Right forelimb (tissue), 1 donor: Measurements from ENCODE around the gene FAM20C.

Experiments
- DNase-seq: peaks from one replicate; pipeline ENCODE4 v3.0.0-alpha.2; 2018

Gene FAM20C

GRCh38 chr7:211033-211714 is 18.8 kb downstream of the FAM20C start:
- no peak for DNase-seq

DNA sequence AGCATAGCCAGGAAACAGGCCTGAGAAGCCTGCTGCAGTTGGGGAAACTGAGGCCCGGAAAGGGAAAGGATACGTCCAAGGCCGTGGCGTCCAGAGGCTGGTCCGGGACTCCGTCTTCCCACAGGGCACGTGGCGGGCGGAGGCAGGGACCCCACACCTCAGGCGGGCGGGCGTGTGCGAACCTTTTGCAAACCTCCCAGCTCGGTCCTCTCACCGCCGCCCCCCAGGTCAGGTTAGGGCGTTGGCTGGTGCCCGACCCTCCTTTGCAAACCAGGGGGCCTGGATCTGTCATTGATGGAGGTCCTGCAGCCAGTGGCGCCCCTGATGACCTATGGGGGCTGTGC is 19.3 kb downstream of the FAM20C start:
- DNase-seq: no peak

DNA sequence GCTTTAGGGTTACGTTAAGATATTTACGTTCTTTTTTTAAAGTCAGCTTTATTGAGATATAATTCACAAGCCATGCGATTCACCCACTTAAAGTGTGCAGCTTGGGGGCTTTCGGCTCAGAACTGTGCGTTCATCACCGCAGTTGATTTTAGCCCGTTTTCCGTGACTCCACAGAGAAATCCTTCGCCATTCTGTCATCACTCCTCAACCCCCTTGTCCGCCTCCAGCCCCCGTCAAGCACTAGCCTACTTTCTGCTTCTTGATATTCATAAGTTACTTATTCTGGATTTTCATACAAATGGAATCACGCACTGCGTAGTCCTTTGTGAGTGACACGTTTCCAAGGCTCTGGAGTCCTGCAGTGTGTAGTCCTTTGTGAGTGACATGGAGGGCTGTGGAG is 20.4 kb downstream of the FAM20C start:
- DNase-seq: no peak

DNA sequence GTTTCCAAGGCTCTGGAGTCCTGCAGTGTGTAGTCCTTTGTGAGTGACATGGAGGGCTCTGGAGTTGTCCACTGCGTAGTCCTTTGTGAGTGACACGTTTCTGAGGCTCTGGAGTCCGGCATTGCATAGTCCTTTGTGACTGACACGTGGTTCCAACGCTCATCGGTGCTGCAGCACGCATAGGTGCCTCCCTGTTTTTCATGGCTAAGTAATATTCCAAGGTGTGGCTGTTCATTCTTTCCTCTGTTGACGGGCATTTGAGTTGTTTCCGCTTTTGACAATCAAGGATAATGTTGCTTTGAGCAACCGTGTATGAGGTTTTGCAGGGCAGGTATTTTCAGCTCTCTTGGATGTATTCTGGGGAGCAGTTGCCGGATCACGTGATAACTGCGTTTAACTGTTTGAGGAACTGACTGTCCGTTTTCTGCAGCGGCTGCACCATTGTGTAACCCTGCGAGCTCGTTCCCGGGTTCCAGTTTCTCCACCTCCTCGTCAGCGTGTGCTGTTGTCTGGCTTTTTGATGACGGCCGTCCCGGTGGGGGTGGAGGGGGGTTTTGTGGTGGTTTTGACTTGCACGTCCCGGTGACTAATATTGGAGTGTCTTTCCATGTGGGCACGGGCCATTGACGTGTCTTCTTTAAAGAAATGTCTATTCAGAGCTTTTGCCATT is 21.1 kb downstream of the FAM20C start:
- no peak for DNase-seq

GRCh38 chr7:214410-215212 is 22.2 kb downstream of the FAM20C start:
- no peak for DNase-seq

DNA sequence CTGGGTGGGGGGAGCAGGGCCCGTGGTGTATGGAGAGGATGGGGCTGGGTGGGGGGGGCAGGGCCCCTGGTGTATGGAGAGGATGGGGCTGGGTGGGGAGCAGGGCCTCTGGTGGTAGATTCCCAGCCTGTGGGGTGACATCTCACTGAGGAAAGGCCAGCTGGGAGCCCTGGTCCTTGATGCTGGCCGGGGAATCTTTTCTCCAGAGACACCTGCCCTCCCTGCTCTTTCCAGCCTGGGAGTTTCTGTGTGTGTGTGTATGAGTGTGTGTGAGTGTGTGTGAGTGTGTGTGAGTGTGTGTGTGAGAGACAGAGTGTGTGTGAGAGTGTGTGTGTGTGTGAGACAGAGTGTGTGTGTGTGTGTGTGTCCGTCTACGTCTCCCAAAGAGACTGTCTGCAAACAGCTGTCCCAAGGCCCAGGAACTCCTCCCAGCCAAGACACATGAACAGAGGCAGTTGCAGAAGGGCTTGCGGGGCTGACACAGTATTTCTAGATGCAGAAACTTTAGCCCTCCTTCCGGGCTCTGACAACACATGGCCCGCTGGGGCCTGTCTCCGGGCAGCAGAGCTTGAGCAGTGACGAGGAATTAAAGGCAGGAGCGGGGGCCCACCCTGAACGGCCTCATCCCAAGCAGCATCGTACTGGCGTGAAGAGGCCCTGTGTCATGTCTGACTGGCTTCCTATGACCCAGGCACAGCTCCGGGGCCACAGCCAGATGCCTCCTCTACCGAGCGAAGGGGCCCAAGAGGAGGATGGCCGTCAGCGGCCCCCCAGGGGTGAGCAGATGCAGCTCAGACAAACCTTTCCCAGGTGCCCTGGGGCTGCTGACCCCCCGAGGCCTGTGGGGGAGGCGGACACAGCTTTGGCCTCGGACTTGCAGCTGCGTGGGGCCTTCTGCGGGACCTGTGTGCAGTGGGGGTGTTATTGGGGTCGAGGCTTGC is 24.3 kb downstream of the FAM20C start:
- DNase-seq: peak; percentile 76

DNA sequence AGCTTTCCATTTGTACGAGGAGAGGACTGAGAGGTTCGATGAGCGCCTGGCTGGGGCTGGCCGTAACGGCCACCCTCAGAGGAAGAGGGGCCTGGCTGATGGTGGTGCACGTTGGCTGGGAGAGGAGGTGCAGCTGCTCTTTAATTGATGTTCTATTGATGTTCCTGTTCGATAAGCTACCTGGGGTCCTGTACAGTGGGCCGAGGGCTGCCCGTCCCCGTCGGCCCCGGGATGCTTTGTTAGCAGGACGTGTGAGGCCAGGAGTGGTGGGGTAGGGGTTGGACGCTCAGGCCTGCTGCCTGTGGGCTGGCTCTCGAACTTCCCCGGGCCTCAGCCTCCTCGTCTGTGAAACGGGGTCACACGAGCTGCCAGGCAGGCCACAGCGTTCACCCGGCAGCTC is 25.4 kb downstream of the FAM20C start:
- DNase-seq: no peak

GRCh38 chr7:218316-218715 is 25.9 kb downstream of the FAM20C start:
- DNase-seq: no peak

DNA sequence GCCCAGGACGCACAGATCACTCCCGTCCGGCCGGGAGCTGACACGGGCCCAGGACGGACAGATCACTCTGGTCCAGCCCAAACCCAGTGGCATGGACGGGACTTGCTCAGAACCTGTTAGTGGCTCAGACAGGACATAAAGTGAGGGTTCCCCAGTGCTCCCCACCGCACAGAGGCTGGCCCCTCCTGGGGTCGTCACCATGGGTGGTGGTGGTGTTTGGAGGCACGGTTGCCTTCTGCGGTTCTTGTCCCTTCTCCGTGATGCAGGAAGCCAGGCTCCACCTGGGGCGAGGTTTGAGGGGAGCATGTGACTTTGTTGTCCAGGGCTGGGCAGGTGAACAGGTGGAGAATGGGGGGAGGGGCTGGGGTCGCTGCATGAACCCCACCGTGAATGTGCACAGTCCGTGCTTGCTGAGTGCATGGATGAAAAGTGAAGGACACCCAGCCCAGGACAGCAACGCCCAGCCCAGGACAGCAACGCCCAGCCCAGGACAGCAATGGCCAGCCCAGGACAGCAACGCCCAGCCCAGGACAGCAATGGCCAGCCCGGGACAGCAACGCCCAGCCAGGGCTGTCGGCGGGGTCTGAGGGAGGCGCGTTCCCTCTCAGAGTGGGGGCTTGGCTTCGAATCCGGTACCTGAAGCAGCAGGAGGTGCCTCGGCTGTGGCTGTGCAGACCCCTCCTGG is 26.7 kb downstream of the FAM20C start:
- DNase-seq: no peak

GRCh38 chr7:219581-220150 is 27.3 kb downstream of the FAM20C start:
- DNase-seq: no peak

DNA sequence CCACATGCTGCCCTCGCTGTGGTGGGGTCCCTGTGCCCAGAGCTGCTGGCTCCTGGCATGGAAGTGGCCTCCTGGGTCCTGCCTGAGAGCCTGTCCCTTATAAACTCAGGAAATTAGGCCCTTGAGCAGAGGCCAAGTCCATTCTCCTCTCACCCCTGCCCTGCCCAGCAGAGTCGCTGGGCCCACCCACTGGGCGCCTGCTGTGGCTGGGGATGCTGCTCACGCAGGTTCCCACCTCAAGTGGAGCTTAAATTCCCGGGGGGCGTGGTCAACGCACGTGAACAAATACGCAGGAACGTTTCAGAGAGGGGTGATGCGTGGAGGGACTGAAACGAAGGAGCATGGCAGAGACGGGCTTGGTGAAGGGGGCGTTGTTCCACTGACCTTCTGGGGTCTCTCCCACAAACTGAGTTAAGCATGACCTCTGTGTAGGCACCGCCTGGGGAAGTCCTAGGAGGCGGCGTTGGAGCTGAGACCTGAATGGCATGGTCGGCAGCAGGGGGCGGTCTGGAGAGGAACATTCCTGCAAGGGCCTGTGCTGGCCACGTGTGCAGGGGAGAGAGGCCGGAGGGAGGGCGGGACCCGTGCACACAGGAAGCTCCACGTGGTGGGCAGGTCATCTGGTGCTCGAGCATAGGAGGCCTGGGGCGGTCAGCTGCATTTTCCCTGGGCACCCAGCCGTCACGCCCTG is 27.9 kb downstream of the FAM20C start:
- no peak for DNase-seq

- DNase-seq: no peak
Observed at GRCh38 chr7:221978-222715, 29.8 kb downstream of the FAM20C start.

DNA sequence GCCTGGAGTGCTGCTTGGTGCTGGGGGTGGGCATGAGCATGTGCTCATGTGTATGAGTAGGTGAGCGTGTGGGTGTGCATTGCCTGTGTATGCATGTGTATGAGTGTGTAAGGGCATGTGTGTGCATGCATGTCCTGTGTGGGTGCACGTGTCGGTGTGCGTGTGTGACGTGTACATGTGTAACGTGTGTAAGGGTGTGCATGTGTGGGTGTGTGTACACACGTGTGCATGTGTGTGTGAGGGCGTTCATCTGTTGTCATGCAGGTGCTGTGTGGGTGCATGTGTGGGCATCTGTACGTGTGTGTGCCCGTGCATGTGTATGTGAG is 30.3 kb downstream of the FAM20C start:
- DNase-seq: no peak

DNA sequence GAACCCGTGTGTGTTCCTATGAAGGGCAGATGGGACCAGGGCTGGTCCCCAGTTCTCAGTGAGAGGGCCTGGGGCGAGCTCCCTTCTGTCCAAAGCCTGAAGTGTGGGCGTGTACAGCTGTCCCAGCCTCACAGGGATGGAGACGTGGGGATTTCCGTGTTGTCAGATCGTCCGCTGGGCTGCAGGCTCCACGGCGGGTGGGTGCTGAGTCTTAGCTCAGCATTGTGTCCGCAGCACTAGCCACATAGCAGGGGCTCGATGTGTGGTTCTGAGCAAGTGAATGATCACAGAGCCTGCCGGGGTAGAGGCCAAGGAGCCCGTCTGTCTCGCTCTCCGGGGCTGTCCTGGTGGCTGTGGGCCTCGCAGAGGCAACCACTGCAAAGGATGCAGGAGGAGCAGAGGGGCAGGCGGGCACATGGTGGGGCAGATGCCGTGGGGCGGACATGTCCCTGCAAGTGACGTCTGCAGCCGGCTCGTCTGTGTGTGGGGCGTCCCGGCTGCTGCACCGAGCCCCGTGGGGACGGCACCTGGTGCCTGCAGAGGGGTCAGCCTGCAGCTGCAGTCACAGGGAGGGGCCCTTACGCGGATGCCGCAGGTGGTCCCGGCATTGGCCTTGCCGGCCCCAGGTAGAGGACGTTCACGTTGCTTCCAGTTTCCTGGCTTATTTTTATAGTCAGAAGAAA is 30.9 kb downstream of the FAM20C start:
- DNase-seq: no peak

GRCh38 chr7:223861-224260 is 31.5 kb downstream of the FAM20C start:
- no peak for DNase-seq

- no peak for DNase-seq
Observed at GRCh38 chr7:226281-226895, 34.0 kb downstream of the FAM20C start.

GRCh38 chr7:227926-228325 is 35.6 kb downstream of the FAM20C start:
- DNase-seq: no peak

DNA sequence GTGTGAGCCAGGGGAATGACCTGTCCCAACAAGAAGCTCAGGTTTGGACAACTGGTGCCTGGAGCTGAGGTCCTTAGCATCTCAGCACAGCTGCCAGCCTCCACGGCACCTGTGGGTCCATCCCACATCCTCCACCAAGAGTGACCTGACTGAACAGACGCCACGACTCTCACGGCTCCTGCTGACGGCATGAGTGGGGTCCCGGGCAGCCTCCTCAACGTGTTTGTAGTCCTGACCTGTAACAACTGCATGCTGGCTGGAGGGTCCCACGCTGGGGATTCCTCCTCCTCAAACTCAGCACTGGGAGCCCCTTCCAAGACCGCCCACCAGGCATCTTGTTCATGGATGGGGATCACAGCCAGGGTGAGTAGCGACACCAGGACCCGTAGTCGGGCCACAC is 36.2 kb downstream of the FAM20C start:
- DNase-seq: no peak

DNA sequence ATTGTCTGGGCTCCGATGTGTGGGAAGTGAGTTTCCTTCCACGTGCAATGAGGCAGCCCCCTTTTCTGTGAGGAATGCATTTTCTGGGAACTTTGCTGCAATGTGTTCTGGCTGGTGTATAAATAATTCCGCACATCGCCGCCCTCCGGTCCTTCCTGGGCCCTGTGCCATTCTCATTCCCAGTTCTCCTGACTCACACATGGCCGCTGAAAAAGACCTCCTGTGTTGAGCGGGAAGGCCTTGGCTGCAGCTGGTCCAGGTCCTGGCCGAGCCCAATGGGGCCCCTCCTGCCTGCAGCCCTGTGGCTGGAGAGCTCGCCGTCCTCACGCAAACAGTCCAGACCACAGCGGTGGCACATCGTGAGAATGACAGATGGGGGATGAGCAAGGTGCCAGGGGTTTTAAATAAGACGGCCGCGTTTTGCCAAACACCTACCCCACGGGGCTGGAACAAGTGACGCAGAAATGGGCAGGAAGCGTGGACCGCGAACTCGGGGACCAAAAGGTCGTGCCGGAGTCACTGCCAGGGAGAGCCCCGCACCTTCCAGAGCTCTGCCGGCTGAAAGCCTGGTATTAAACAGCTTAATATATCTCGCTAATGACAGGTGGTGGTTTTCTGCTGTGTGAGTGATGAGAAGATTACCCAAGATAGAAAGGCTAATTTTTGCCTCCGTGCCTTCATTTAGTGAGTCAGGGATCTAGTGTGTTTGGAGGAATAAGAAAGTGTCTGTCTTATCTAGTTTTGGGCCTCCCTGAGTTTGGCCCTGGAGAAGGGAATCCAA is 37.0 kb downstream of the FAM20C start:
- peak; percentile 90 for DNase-seq
